Caco-2 (cell line): Measurements from ENCODE around the gene SAMD10. TPM values are rescaled to one million over a fixed set of nuclear protein-coding genes. Genes with fewer than 3 reads are reported as not detected.

Experiments used
- BruUV-seq: library from RNA; stranded (reverse); fragments of 400-500 nt; replicated peaks from 2 replicates; lab custom pipeline; 2021; lab: Mats Ljungman, UMichigan
- CTCF ChIA-PET: fragments of 300-600 bp; sonication (Branson Sonifier 250); formaldehyde crosslinking; loops from one replicate; lab custom pipeline; 2022; ENCODE audit warnings: antibody characterized with exemption; lab: Charles Lee
- POLR2A ChIA-PET: fragments of 300-600 bp; sonication (Branson Sonifier 250); formaldehyde crosslinking; loops from one replicate; lab custom pipeline; 2022; ENCODE audit warnings: antibody characterized with exemption; lab: Charles Lee
- DNase-seq, 2 experiments: peaks; one replicate each; pipeline versions ENCODE4 v3.0.0 to v3.0.0-alpha.2; 2020 to 2022
- H3K27me3 ChIP-seq: replicated peaks from 2 replicates; pipeline ENCODE4 v1.6.0; 2011; ENCODE audit warnings: low read length; ENCODE audit not compliant: control insufficient read depth, insufficient read depth
- H3K36me3 ChIP-seq: 2 replicates; pipeline ENCODE4 v1.5.1; 2011; ENCODE audit warnings: low read length; ENCODE audit not compliant: control insufficient read depth, insufficient read depth
- H3K4me1 ChIP-seq: fragments of 250-450 bp; sonication (Bioruptor Pico); 2 replicates; pipeline ENCODE4 v1.5.1; 2020; ENCODE audit warnings: mild to moderate bottlenecking
- H3K4me3 ChIP-seq: 2 replicates; pipeline ENCODE4 v1.5.1; 2011; ENCODE audit warnings: low read depth, mild to moderate bottlenecking, control low read depth, low read length
- H3K9me3 ChIP-seq: fragments of 250-450 bp; sonication (Bioruptor Pico); 2 replicates; pipeline ENCODE4 v1.5.1; 2020; ENCODE audit warnings: mild to moderate bottlenecking, moderate library complexity
- H3K27ac Mint-ChIP-seq: one replicate; pipeline ENCODE4 v1.8.0; 2022; ENCODE audit warnings: mixed read lengths; ENCODE audit not compliant: unreplicated experiment
- H3K27me3 Mint-ChIP-seq: one replicate; pipeline ENCODE4 v1.8.0; 2022; ENCODE audit warnings: mixed read lengths; ENCODE audit not compliant: insufficient read depth, unreplicated experiment
- H3K36me3 Mint-ChIP-seq: one replicate; pipeline ENCODE4 v1.8.0; 2022; ENCODE audit warnings: mild to moderate bottlenecking, mixed read lengths; ENCODE audit not compliant: insufficient read depth, unreplicated experiment
- H3K4me1 Mint-ChIP-seq: one replicate; pipeline ENCODE4 v1.8.0; 2022; ENCODE audit warnings: low read depth, mixed read lengths; ENCODE audit not compliant: unreplicated experiment
- H3K4me3 Mint-ChIP-seq: one replicate; pipeline ENCODE4 v1.8.0; 2022; ENCODE audit warnings: mild to moderate bottlenecking, moderate library complexity, mixed read lengths; ENCODE audit not compliant: unreplicated experiment
- H3K9me3 Mint-ChIP-seq: one replicate; pipeline ENCODE4 v1.8.0; 2022; ENCODE audit warnings: mixed read lengths; ENCODE audit not compliant: unreplicated experiment
- intact Hi-C: fragments of 100-400 bp; cut with micrococcal nuclease; formaldehyde crosslinking; loops from one replicate; pipeline ENCODE4 v1.10.0; 2022; ENCODE audit not compliant: unreplicated experiment
- total RNA-seq: library from RNA; stranded (reverse); gene quantifications from 2 replicates; pipeline ENCODE4 v1.2.3, GENCODE V29; 2022
- TF ChIP-seq, protein P1 (sequence below), 2 experiments: fragments of 200-600 bp in 1 of 2; IDR thresholded peaks; 1 replicate in 1 of 2; 2 replicates in 1 of 2; pipeline versions ENCODE4 v1.5.1 to v1.8.0; 2011 to 2022; ENCODE audit warnings: antibody characterized with exemption in 1 of 2, control low read depth in 1 of 2, inconsistent platforms in 1 of 2, low read depth in 1 of 2, low read length in 1 of 2, mild to moderate bottlenecking in 1 of 2, moderate library complexity in 1 of 2; ENCODE audit not compliant: insufficient read depth in 1 of 2, severe bottlenecking in 1 of 2, unreplicated experiment in 1 of 2

Gene SAMD10
- total RNA-seq, 1 experiment from 2014 or later: 13.6 TPM

DNA sequence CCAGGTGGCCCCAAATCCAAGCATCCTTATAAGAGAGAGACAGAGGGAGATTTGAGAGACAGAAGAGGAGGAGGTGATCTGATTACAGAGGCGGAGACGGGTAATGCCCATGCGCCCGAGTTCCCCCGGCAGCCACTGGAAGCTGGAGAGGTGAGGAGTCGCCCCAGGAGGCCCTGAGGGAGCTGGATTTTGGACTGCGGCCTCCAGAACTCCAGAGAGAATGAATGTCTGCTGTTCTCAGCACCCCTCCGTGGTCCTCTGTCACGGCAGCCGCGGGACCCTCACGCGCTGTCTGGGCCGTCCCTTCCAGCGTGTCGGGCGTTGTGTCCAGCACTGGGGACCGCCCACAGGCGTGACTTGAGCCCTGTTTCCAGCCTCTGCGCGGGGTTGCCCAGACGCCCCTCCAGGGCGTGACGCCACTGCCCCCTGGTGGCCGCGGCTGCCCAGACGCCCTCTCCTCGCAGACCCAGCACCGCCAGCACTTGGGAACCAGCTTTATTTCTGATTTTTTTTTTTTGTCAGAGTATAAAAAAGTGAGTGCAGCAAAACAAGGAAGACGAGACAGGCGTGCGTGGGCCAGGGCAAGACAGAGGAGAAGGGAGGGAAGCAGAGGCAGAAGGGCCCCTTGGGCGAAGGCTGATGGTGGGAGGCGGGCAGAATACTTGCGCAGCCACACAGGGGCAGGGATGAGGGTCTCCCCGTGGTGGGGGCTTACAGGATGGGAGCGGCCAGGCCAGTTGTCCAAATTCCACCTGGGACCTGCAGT, 5.6 kb downstream of the SAMD10 start:
- Mint-ChIP-seq H3K36me3 (peaks cover 17% of the 10 kb centered on the region), H3K4me1 (peaks cover 22% of the 10 kb centered on the region), H3K4me3 (peak overlapping the region; percentile 63), H3K9me3 (no peaks in the 10 kb centered on the region), H3K27me3 (peaks cover 3% of the 10 kb centered on the region), H3K27ac (peak overlapping the region; percentile 1)
- intact Hi-C loops: loop anchor here (1.0 to 10.0 kb wide), 6 partner anchors 17 to 436 kb away; partner anchors contain the start of gene TPD52L2
- no peaks in the 10 kb centered on the region for H3K27me3 ChIP-seq
- ChIA-PET POLR2A (interaction anchor here (0.6 to 1.0 kb wide), 3 partner anchors 17 to 80 kb away, joined by 3 to 6 read pairs (median 5); partner anchors contain the start of gene UCKL1), CTCF (interaction anchor here (0.6 to 2.8 kb wide), 28 partner anchors 12 to 967 kb away, joined by 3 to 42 read pairs (median 4); partner anchors contain the start of genes ARFRP1, PTK6, TCEA2 and TPD52L2)
- BruUV-seq: no TSS peak
- H3K9me3 ChIP-seq: no peaks in the 10 kb centered on the region
- H3K4me3 ChIP-seq: peak overlapping the region; percentile 38
- H3K36me3 ChIP-seq: peaks cover 1% of the 10 kb centered on the region; the same call in 1 of the 2 replicates
- TF ChIP-seq, protein P1, sequence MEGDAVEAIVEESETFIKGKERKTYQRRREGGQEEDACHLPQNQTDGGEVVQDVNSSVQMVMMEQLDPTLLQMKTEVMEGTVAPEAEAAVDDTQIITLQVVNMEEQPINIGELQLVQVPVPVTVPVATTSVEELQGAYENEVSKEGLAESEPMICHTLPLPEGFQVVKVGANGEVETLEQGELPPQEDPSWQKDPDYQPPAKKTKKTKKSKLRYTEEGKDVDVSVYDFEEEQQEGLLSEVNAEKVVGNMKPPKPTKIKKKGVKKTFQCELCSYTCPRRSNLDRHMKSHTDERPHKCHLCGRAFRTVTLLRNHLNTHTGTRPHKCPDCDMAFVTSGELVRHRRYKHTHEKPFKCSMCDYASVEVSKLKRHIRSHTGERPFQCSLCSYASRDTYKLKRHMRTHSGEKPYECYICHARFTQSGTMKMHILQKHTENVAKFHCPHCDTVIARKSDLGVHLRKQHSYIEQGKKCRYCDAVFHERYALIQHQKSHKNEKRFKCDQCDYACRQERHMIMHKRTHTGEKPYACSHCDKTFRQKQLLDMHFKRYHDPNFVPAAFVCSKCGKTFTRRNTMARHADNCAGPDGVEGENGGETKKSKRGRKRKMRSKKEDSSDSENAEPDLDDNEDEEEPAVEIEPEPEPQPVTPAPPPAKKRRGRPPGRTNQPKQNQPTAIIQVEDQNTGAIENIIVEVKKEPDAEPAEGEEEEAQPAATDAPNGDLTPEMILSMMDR (IDR thresholded peaks at IDR 0.05; ENCODE audit: insufficient read depth in 1 of 2, low read depth in 1 of 2, low read length in 1 of 2, severe bottlenecking in 1 of 2, unreplicated experiment in 1 of 2): peak; percentile 100
- DNase-seq: peak; percentile 92 to 98
- peaks cover 26% of the 10 kb centered on the region for H3K4me1 ChIP-seq

DNA sequence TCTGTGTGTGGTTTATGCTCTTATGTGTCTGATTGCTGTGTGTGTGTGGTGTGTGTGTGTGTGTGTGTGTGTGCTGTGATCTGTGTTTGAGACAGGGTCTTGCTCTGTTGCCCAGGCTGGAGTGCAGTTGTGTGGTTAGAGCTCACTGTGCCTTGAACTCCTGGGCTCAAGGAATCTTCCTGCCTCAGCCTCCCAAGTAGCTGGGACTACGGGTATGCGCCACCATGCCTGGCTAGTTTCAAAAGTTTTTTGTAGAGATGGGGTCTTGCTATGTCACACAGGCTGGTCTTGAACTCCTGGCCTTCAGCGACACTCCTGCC, 6.3 kb downstream of the SAMD10 start:
- Histone ChIP-seq H3K36me3 (peaks cover 3% of the 10 kb centered on the region), H3K9me3 (no peaks in the 10 kb centered on the region), H3K4me1 (peaks cover 28% of the 10 kb centered on the region), H3K4me3 (no peak overlapping the region), H3K27me3 (no peaks in the 10 kb centered on the region)
- Mint-ChIP-seq H3K4me1 (peaks cover 22% of the 10 kb centered on the region), H3K4me3 (peak overlapping the region; percentile 63), H3K9me3 (no peaks in the 10 kb centered on the region), H3K36me3 (peaks cover 20% of the 10 kb centered on the region), H3K27ac (peak overlapping the region; percentile 1), H3K27me3 (peaks cover 3% of the 10 kb centered on the region)
- TF ChIP-seq, protein P1 (IDR thresholded peaks at IDR 0.05; ENCODE audit: insufficient read depth in 1 of 2, low read depth in 1 of 2, low read length in 1 of 2, severe bottlenecking in 1 of 2, unreplicated experiment in 1 of 2): no peak
- intact Hi-C loops: loop anchor here (1.0 to 10.0 kb wide), 3 partner anchors 64 to 188 kb away; partner anchors contain the start of gene TPD52L2
- CTCF ChIA-PET: interaction anchor here (0.6 to 2.8 kb wide), 13 partner anchors 11 to 966 kb away, joined by 3 to 42 read pairs (median 4); partner anchors contain the start of genes PTK6, TPD52L2 and UCKL1
- DNase-seq: no peak
- BruUV-seq: no TSS peak
- POLR2A ChIA-PET: interaction anchor here (1.0 kb wide), 1 partner anchor 16 kb away, joined by 6 read pairs; the partner anchor contains the start of gene UCKL1
